HEK293 (cell line): ENCODE results near the gene NBPF4.

Experiments
- CTCF ChIA-PET: fragments of 350-600 bp; formaldehyde crosslinking; extraction: SDS; loops from one replicate; lab custom pipeline; 2021; ENCODE audit warnings: antibody characterized with exemption; lab: Yijun Ruan, JAX
- POLR2A ChIA-PET: fragments of 300-600 bp; formaldehyde crosslinking; extraction: SDS; loops from one replicate; lab custom pipeline; 2020; ENCODE audit warnings: antibody characterized with exemption, inconsistent platforms; lab: Yijun Ruan, JAX
- H3K27ac ChIP-seq: fragments of 200-500 bp; sonication (Bioruptor generic); 2 replicates; pipeline ENCODE4 v1.5.1; 2014; ENCODE audit warnings: low read depth, low read length, control low read depth, inconsistent platforms; ENCODE audit errors: extremely low read depth
- H3K36me3 ChIP-seq, 2 experiments: fragments of 200-500 bp in 1 of 2; sonication (Bioruptor generic) in 1 of 2; 1 replicate in 1 of 2; 2 replicates in 1 of 2; pipeline ENCODE4 v1.5.1; 2014 to 2017; ENCODE audit warnings: inconsistent platforms in 2 of 2, low read length in 2 of 2; ENCODE audit not compliant: control insufficient read depth in 2 of 2, insufficient read depth in 1 of 2
- H3K4me1 ChIP-seq: fragments of 200-500 bp; sonication (Bioruptor generic); 2 replicates; pipeline ENCODE4 v1.5.1; 2014; ENCODE audit warnings: mild to moderate bottlenecking, low read length, inconsistent platforms; ENCODE audit not compliant: control insufficient read depth, insufficient read depth
- H3K4me3 ChIP-seq: 2 replicates; pipeline ENCODE4 v1.5.1; 2011; ENCODE audit warnings: low read depth, mild to moderate bottlenecking, control low read depth, low read length, moderate library complexity
- H3K9me3 ChIP-seq: fragments of 200-500 bp; sonication (Bioruptor generic); 2 replicates; pipeline ENCODE4 v1.5.1; 2014; ENCODE audit warnings: low read depth, low read length, inconsistent platforms; ENCODE audit not compliant: control insufficient read depth, insufficient read depth
- BCL11A ChIP-seq: fragments of 450-650 bp; formaldehyde crosslinking; IDR thresholded peaks from 2 replicates; pipeline ENCODE4 v1.5.1; 2016; ENCODE audit warnings: low read depth, missing biosample characterization, missing genetic modification characterization
- GFI1B ChIP-seq: fragments of 450-650 bp; formaldehyde crosslinking; IDR thresholded peaks from 2 replicates; pipeline ENCODE4 v1.5.1; 2016; ENCODE audit warnings: missing biosample characterization, missing genetic modification characterization
- GLI2 ChIP-seq: fragments of 450-650 bp; formaldehyde crosslinking; IDR thresholded peaks from 2 replicates; pipeline ENCODE4; 2017; ENCODE audit warnings: missing biosample characterization, missing genetic modification characterization, low read depth, borderline replicate concordance
- GLIS2 ChIP-seq: fragments of 450-650 bp; formaldehyde crosslinking; IDR thresholded peaks from 2 replicates; pipeline ENCODE4 v1.5.1; 2016; ENCODE audit warnings: missing biosample characterization, missing genetic modification characterization
- KLF16 ChIP-seq: fragments of 450-650 bp; formaldehyde crosslinking; IDR thresholded peaks from 2 replicates; pipeline ENCODE4 v1.5.1; 2017; ENCODE audit warnings: missing biosample characterization, missing genetic modification characterization
- OVOL3 ChIP-seq: fragments of 450-650 bp; formaldehyde crosslinking; IDR thresholded peaks from 2 replicates; pipeline ENCODE4 v1.5.1; 2016; ENCODE audit warnings: missing biosample characterization, missing genetic modification characterization
- ZNF10 ChIP-seq: fragments of 450-650 bp; formaldehyde crosslinking; IDR thresholded peaks from 2 replicates; pipeline ENCODE4 v1.5.1; 2017; ENCODE audit warnings: missing biosample characterization, missing genetic modification characterization
- ZNF138 ChIP-seq: fragments of 450-650 bp; formaldehyde crosslinking; IDR thresholded peaks from 2 replicates; pipeline ENCODE4 v1.5.1; 2016; ENCODE audit warnings: missing biosample characterization, missing genetic modification characterization, borderline replicate concordance
- ZNF223 ChIP-seq: fragments of 450-650 bp; formaldehyde crosslinking; IDR thresholded peaks from 2 replicates; pipeline ENCODE4 v1.5.1; 2016; ENCODE audit warnings: missing biosample characterization, missing genetic modification characterization
- ZNF274 ChIP-seq, 2 experiments: fragments of 200-500 bp in 1 of 2; fragments of 450-650 bp in 1 of 2; sonication (Bioruptor generic) in 1 of 2; formaldehyde crosslinking in 1 of 2; IDR thresholded peaks; 2 replicates each; pipeline versions ENCODE4 v1.5.1 to v1.6.1; 2014 to 2016; ENCODE audit warnings: borderline replicate concordance in 1 of 2, inconsistent platforms in 1 of 2, low read length in 1 of 2, missing biosample characterization in 1 of 2, missing genetic modification characterization in 1 of 2
- ZNF324 ChIP-seq: fragments of 450-650 bp; formaldehyde crosslinking; IDR thresholded peaks from 2 replicates; pipeline ENCODE4 v1.5.1; 2016; ENCODE audit warnings: missing biosample characterization, missing genetic modification characterization
- ZNF341 ChIP-seq: fragments of 450-650 bp; formaldehyde crosslinking; IDR thresholded peaks from 2 replicates; pipeline ENCODE4; 2016; ENCODE audit warnings: low read depth, missing biosample characterization, missing genetic modification characterization
- ZNF37A ChIP-seq: fragments of 450-650 bp; IDR thresholded peaks from 2 replicates; pipeline ENCODE4 v1.5.1; 2018; ENCODE audit warnings: missing biosample characterization, missing genetic modification characterization
- ZNF561 ChIP-seq: fragments of 450-650 bp; IDR thresholded peaks from 2 replicates; pipeline ENCODE4 v1.5.1; 2018; ENCODE audit warnings: missing biosample characterization, missing genetic modification characterization, borderline replicate concordance
- ZNF624 ChIP-seq: fragments of 450-650 bp; formaldehyde crosslinking; IDR thresholded peaks from 2 replicates; pipeline ENCODE4 v1.5.1; 2017; ENCODE audit warnings: missing biosample characterization, missing genetic modification characterization
- ZNF654 ChIP-seq: fragments of 450-650 bp; formaldehyde crosslinking; IDR thresholded peaks from 2 replicates; pipeline ENCODE4 v1.5.1; 2016; ENCODE audit warnings: low read depth, missing biosample characterization, missing genetic modification characterization
- ZNF707 ChIP-seq: fragments of 450-650 bp; formaldehyde crosslinking; IDR thresholded peaks from 2 replicates; pipeline ENCODE4 v1.5.1; 2016; ENCODE audit warnings: missing biosample characterization, missing genetic modification characterization
- ZNF768 ChIP-seq: fragments of 450-650 bp; formaldehyde crosslinking; IDR thresholded peaks from 2 replicates; pipeline ENCODE4 v1.5.1; 2018; ENCODE audit warnings: missing biosample characterization, mild to moderate bottlenecking, missing genetic modification characterization
- ZNF777 ChIP-seq: fragments of 450-650 bp; formaldehyde crosslinking; IDR thresholded peaks from 2 replicates; pipeline ENCODE4 v1.5.1; 2017; ENCODE audit warnings: missing biosample characterization, missing genetic modification characterization, borderline replicate concordance
- ZNF791 ChIP-seq: fragments of 450-650 bp; formaldehyde crosslinking; IDR thresholded peaks from 2 replicates; pipeline ENCODE4 v1.5.1; 2016; ENCODE audit warnings: missing biosample characterization, missing genetic modification characterization
- ZSCAN30 ChIP-seq: fragments of 450-650 bp; IDR thresholded peaks from 2 replicates; pipeline ENCODE4 v1.5.1; 2018; ENCODE audit warnings: missing biosample characterization, mild to moderate bottlenecking, missing genetic modification characterization, moderate library complexity
- TF ChIP-seq, protein P1 (sequence below): fragments of 450-650 bp; formaldehyde crosslinking; IDR thresholded peaks from 2 replicates; pipeline ENCODE4 v1.5.1; 2017; ENCODE audit warnings: missing biosample characterization, missing genetic modification characterization
- TF ChIP-seq, protein P2 (sequence below): fragments of 450-650 bp; formaldehyde crosslinking; IDR thresholded peaks from 2 replicates; pipeline ENCODE4; 2016; ENCODE audit warnings: missing biosample characterization, missing genetic modification characterization
- TF ChIP-seq, protein P3 (sequence below): fragments of 450-650 bp; formaldehyde crosslinking; IDR thresholded peaks from 2 replicates; pipeline ENCODE4 v1.5.1; 2016; ENCODE audit warnings: missing biosample characterization, missing genetic modification characterization

The NBPF4 gene

DNA sequence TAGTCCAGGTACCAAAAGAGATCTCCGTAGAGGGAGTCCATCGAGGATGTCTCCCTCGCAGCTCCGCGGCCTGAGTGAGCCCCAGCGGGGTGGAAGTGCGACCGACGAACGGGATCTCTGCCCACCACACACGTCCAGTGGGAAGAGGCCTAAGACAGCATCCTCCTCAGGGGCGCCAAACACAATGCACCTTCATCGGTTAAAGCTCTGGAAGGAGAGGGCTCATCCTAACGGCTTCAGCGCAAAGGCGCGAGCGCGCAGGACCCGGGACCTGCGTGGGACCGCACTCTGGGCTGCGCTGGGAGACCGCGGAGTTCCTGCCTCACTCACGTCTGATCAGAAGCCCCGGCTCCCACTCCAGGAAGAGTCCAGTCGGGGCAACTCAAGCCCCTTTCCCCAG, 51.3 kb downstream of the NBPF4 start (continued):
- TF ChIP-seq ZNF654 = no peak
- TF ChIP-seq ZNF768 (tag by site-specific recombination) = no peak
- no peak for TF ChIP-seq BCL11A (tag by site-specific recombination)
- TF ChIP-seq ZNF324 = no peak
- TF ChIP-seq ZNF561 (tag by site-specific recombination) = no peak
- TF ChIP-seq, protein P1, sequence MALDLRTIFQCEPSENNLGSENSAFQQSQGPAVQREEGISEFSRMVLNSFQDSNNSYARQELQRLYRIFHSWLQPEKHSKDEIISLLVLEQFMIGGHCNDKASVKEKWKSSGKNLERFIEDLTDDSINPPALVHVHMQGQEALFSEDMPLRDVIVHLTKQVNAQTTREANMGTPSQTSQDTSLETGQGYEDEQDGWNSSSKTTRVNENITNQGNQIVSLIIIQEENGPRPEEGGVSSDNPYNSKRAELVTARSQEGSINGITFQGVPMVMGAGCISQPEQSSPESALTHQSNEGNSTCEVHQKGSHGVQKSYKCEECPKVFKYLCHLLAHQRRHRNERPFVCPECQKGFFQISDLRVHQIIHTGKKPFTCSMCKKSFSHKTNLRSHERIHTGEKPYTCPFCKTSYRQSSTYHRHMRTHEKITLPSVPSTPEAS (tag by site-specific recombination) = no peak
- no peak for TF ChIP-seq GLIS2

DNA sequence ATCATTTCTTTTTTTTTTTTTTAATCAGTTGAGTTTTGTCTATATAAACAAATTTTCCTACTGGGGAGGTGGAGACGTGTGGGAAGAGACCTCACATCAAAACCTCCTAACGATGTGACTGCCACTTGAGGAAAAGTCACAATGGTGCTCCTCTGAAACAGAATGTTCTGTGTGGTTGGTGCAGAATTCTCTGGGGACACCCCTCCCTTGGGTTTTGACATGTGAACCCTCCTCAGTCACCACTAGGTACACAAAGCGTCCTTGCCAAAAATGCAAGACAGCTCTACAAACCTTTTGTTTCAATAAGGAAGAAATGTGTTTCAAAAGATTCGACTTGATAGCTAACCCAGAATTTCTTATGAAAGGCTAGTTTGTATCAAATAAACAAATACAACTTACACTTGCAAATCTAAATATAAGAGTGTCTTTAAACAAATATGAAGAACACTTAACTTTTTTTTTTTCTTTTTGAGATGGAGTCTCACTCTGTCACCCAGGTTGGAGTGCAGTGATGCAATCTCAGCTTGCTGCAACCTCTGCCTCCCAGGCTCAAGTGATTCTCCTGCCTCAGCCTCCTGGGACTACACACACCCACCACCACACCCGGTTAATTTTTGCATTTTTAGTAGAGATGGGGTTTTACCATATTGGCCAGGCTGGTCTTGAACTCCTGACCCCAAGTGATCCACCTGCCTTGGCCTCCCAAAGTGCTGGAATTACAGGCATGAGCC, 53.0 kb downstream of the NBPF4 start:
- Histone ChIP-seq H3K36me3 (peaks cover 0 to 37% of the 10 kb centered on the region in 2 experiments; a peak in 1 of 3 replicates), H3K4me3 (no peak overlapping the region), H3K4me1 (no peaks in the 10 kb centered on the region), H3K9me3 (no peaks in the 10 kb centered on the region), H3K27ac (no peak overlapping the region)
- TF ChIP-seq ZNF791 (no peak), GFI1B (no peak), ZNF138 (tag by site-specific recombination) (no peak), ZNF223 (tag by site-specific recombination) (no peak), ZNF341 (tag by site-specific recombination) (no peak), ZSCAN30 (tag by site-specific recombination) (no peak), BCL11A (tag by site-specific recombination) (no peak), GLI2 (tag by site-specific recombination) (no peak), ZNF707 (tag by site-specific recombination) (no peak), KLF16 (tag by site-specific recombination) (no peak), ZNF10 (tag by site-specific recombination) (no peak), ZNF624 (tag by site-specific recombination) (no peak), OVOL3 (tag by site-specific recombination) (no peak), ZNF777 (tag by site-specific recombination) (no peak), ZNF37A (tag by site-specific recombination) (no peak), ZNF274 (IDR thresholded peaks at IDR 0.05; ENCODE audit: low read length) (no peak), ZNF274 (tag by site-specific recombination; IDR thresholded peaks at IDR 0.05; ENCODE audit: borderline replicate concordance) (no peak)
- TF ChIP-seq, protein P2, sequence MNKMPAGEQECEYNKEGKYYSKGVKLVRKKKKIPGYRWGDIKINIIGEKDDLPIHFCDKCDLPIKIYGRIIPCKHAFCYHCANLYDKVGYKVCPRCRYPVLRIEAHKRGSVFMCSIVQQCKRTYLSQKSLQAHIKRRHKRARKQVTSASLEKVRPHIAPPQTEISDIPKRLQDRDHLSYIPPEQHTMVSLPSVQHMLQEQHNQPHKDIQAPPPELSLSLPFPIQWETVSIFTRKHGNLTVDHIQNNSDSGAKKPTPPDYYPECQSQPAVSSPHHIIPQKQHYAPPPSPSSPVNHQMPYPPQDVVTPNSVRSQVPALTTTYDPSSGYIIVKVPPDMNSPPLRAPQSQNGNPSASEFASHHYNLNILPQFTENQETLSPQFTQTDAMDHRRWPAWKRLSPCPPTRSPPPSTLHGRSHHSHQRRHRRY = no peak
- TF ChIP-seq, protein P3, sequence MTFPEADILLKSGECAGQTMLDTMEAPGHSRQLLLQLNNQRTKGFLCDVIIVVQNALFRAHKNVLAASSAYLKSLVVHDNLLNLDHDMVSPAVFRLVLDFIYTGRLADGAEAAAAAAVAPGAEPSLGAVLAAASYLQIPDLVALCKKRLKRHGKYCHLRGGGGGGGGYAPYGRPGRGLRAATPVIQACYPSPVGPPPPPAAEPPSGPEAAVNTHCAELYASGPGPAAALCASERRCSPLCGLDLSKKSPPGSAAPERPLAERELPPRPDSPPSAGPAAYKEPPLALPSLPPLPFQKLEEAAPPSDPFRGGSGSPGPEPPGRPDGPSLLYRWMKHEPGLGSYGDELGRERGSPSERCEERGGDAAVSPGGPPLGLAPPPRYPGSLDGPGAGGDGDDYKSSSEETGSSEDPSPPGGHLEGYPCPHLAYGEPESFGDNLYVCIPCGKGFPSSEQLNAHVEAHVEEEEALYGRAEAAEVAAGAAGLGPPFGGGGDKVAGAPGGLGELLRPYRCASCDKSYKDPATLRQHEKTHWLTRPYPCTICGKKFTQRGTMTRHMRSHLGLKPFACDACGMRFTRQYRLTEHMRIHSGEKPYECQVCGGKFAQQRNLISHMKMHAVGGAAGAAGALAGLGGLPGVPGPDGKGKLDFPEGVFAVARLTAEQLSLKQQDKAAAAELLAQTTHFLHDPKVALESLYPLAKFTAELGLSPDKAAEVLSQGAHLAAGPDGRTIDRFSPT (tag by site-specific recombination) = no peak
- CTCF ChIA-PET = interaction anchor here (0.7 kb wide), 1 partner anchor 518 kb away, joined by 3 read pairs; no protein-coding TSS in a partner anchor
- POLR2A ChIA-PET = interaction anchor here (1.5 kb wide), 2 partner anchors 9 kb away, joined by 4 to 6 read pairs; partner anchors contain the start of gene SLC25A24
